ENCODE results near the gene SERPINB3. TPM values are rescaled to one million over a fixed set of nuclear protein-coding genes. Genes with fewer than 3 reads are reported as not detected.
"Not testable (repeated sequence)": the region's sequence is repeated elsewhere in the genome, so short reads cannot be mapped to it uniquely, and the experiment has no call there.

SERPINB3 gene
- total and polyA plus RNA-seq, 9 donors: 0.65 TPM; not detected in 8

DNA sequence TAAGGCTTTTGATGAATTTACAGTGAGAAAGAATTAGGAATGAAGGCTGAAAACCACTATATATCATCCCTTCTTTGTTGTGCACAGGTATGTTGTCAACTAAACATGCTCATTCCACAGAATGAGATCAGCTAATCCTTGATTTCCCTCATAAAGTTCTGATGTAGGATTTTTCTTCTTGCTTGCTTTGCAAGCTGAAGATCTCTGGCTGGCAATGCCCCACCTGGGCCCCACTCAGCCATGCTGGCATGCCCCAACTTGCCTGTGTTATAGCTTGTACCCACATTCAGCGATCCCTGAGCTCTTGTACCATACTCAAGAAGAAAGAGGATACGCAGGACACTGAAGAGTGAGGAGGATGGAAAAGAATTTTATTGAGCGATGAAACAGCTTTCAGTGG is 23.0 kb upstream of the SERPINB3 start:
- Histone ChIP-seq H3K36me3 (ENCODE audit: control insufficient read depth, insufficient read depth, low read length) (no peaks in the 10 kb centered on the region), H3K4me1 (ENCODE audit: control insufficient read depth, insufficient read depth, low read length) (no peaks in the 10 kb centered on the region), H3K9me3 (replicated peaks; ENCODE audit: control insufficient read depth, low read depth, low read length) (peaks cover 7% of the 10 kb centered on the region), H3K4me3 (ENCODE audit: low read length) (no peak overlapping the region), H3K27me3 (ENCODE audit: control insufficient read depth, insufficient read depth, low read length) (no peaks in the 10 kb centered on the region), H3K27ac (ENCODE audit: low read length) (no peak overlapping the region)
- no peak for DNase-seq
- WGBS (ENCODE audit: insufficient coverage): 97% methylated on average over 2 of the region's 3 CpGs

GRCh38 chr18:63683890-63684289 is 22.2 kb upstream of the SERPINB3 start:
- H3K9me3 ChIP-seq (replicated peaks; ENCODE audit: control insufficient read depth, low read depth, low read length): peaks cover 7% of the 10 kb centered on the region

GRCh38 chr18:63683152-63683551 is 21.5 kb upstream of the SERPINB3 start:
- H3K9me3 ChIP-seq (replicated peaks; ENCODE audit: control insufficient read depth, low read depth, low read length): peaks cover 6% of the 10 kb centered on the region
- H3K4me1 ChIP-seq (ENCODE audit: control insufficient read depth, insufficient read depth, low read length): no peaks in the 10 kb centered on the region
- H3K27me3 ChIP-seq (ENCODE audit: control insufficient read depth, insufficient read depth, low read length): no peaks in the 10 kb centered on the region
- no peak overlapping the region for H3K27ac ChIP-seq (ENCODE audit: low read length)
- H3K36me3 ChIP-seq (ENCODE audit: control insufficient read depth, insufficient read depth, low read length): no peaks in the 10 kb centered on the region
- H3K4me3 ChIP-seq (ENCODE audit: low read length): no peak overlapping the region
- DNase-seq: peak; percentile 37
- WGBS (ENCODE audit: insufficient coverage): no CpG with 5 or more reads among the region's 2 CpGs

More at GRCh38 chr18:63683890-63684289, 22.2 kb upstream of the SERPINB3 start:
- H3K27ac ChIP-seq (ENCODE audit: low read length): no peak overlapping the region
- no peak overlapping the region for H3K4me3 ChIP-seq (ENCODE audit: low read length)
- no peaks in the 10 kb centered on the region for H3K27me3 ChIP-seq (ENCODE audit: control insufficient read depth, insufficient read depth, low read length)
- DNase-seq: no peak
- 51% methylated on average over 3 of the region's 5 CpGs for WGBS (ENCODE audit: insufficient coverage)
- H3K36me3 ChIP-seq (ENCODE audit: control insufficient read depth, insufficient read depth, low read length): no peaks in the 10 kb centered on the region
- no peaks in the 10 kb centered on the region for H3K4me1 ChIP-seq (ENCODE audit: control insufficient read depth, insufficient read depth, low read length)

- peaks cover 2% of the 10 kb centered on the region for H3K9me3 ChIP-seq (replicated peaks; ENCODE audit: control insufficient read depth, low read depth, low read length)
- DNase-seq: no peak
- H3K27ac ChIP-seq (ENCODE audit: low read length): no peak overlapping the region
- no peak overlapping the region for H3K4me3 ChIP-seq (ENCODE audit: low read length)
- no peaks in the 10 kb centered on the region for H3K4me1 ChIP-seq (ENCODE audit: control insufficient read depth, insufficient read depth, low read length)
- no CpG with 5 or more reads among the region's 2 CpGs for WGBS (ENCODE audit: insufficient coverage)
- no peaks in the 10 kb centered on the region for H3K36me3 ChIP-seq (ENCODE audit: control insufficient read depth, insufficient read depth, low read length)
- H3K27me3 ChIP-seq (ENCODE audit: control insufficient read depth, insufficient read depth, low read length): no peaks in the 10 kb centered on the region
Observed at GRCh38 chr18:63681449-63682340, 20.0 kb upstream of the SERPINB3 start.

DNA sequence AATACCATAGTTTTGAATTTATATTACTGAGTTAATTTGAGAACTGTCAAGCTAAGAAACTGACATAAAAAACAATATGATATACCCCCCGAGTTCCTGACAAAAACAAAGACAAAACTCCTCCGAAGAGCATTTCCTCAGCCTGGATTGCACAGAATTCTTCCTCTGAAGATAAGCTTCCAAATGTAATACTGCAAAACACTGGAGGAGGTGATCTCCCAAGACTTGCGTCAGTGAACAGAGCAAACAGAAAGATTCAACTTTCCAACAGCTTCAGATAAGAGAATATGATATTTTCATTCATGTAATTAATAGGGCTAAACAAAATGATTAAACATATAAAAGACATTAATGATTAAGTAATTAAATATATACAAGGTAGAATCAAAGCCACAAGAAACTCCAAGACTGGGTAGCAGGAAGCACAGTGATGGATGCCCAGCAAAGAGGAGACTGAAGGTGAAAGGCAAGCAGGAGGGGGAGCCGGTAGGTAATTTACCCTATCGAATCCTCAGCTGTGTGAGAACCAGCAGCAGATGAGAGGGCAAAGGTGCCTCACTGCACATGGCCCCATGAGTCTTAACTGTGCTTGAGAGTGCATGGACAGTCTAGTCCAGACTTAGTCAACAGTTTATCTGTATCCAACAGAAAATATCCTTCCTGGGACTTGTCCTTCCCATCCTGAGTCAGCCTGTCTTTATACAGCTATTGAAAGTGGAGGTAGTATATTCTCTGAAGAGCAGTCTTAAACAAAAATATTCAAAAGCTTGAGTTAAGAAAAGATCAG is 18.3 kb upstream of the SERPINB3 start:
- Histone ChIP-seq H3K27ac (ENCODE audit: low read length) (no peak overlapping the region), H3K4me1 (ENCODE audit: control insufficient read depth, insufficient read depth, low read length) (no peaks in the 10 kb centered on the region), H3K9me3 (replicated peaks; ENCODE audit: control insufficient read depth, low read depth, low read length) (peaks cover 2% of the 10 kb centered on the region), H3K4me3 (ENCODE audit: low read length) (no peak overlapping the region), H3K27me3 (ENCODE audit: control insufficient read depth, insufficient read depth, low read length) (no peaks in the 10 kb centered on the region), H3K36me3 (ENCODE audit: control insufficient read depth, insufficient read depth, low read length) (no peaks in the 10 kb centered on the region)
- DNase-seq: no peak
- WGBS (ENCODE audit: insufficient coverage): 41% methylated on average over 2 of the region's 5 CpGs

DNA sequence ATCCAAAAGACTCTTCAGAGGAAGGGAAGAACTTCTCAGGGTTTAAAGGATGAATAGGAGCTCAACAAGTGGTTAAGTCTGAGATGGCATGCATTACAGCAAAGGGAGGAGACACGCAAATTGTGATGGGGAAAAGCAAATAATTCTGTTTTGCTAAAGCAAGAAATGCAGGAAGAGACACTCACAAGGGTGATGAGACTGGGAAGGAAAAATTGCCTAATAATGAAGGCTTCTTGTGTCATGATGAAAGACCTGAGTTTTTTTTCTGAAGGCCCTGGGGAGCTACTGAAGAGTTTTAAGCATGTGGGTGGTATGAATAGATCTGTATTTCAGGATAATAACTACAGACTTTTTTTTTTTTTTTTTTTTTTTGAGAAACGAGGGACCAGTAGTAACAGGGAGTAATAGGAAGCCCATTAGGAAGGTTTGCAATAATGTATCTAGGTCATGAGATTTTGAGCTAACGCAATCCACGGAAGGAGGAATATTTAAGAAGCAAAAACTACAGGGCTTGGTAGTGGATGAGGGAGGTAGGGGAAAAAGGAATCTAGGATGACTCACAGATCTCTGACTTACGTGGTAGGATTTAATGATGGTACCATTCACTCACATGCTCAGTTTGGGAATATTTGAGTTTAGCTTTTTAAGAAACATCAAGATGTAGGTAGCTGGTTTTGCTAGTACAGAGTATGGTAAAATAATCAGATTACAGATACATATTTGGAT is 16.0 kb upstream of the SERPINB3 start:
- Histone ChIP-seq H3K27me3 (ENCODE audit: control insufficient read depth, insufficient read depth, low read length) (no peaks in the 10 kb centered on the region), H3K27ac (ENCODE audit: low read length) (no peak overlapping the region)
- 72% methylated on average over 4 of the region's 5 CpGs for WGBS (ENCODE audit: insufficient coverage)

GRCh38 chr18:63676526-63677323 is 15.0 kb upstream of the SERPINB3 start:
- H3K27me3 ChIP-seq (ENCODE audit: control insufficient read depth, insufficient read depth, low read length): no peaks in the 10 kb centered on the region
- WGBS (ENCODE audit: insufficient coverage): 17% methylated on average over 3 of the region's 5 CpGs
- no peak overlapping the region for H3K4me3 ChIP-seq (ENCODE audit: low read length)
- H3K27ac ChIP-seq (ENCODE audit: low read length): no peak overlapping the region
- no peaks in the 10 kb centered on the region for H3K9me3 ChIP-seq (replicated peaks; ENCODE audit: control insufficient read depth, low read depth, low read length)
- H3K4me1 ChIP-seq (ENCODE audit: control insufficient read depth, insufficient read depth, low read length): no peaks in the 10 kb centered on the region
- H3K36me3 ChIP-seq (ENCODE audit: control insufficient read depth, insufficient read depth, low read length): no peaks in the 10 kb centered on the region
- no peak for DNase-seq

More for the DNA sequence above, 16.0 kb upstream of the SERPINB3 start:
- no peaks in the 10 kb centered on the region for H3K4me1 ChIP-seq (ENCODE audit: control insufficient read depth, insufficient read depth, low read length)
- H3K36me3 ChIP-seq (ENCODE audit: control insufficient read depth, insufficient read depth, low read length): no peaks in the 10 kb centered on the region
- DNase-seq: no peak
- no peak overlapping the region for H3K4me3 ChIP-seq (ENCODE audit: low read length)
- no peaks in the 10 kb centered on the region for H3K9me3 ChIP-seq (replicated peaks; ENCODE audit: control insufficient read depth, low read depth, low read length)

DNA sequence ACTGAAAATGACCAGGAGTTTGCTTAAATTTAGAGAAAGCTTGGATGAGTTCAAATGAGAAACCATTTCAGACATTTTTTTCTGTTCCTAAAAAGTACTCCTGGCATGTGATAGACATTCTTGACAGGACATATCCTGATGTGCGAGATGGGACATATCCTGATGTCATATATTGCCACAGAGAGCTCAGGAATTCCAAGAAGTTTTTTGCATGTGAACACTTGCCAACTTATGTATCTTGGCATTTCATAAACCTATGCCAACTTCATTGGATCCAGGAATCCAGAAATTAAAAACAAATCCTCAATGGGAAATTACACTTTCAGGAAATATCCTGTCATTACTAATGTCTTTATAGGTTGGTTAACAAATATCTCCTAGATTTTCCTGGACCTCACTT is 2.9 kb upstream of the SERPINB3 start:
- no peak overlapping the region for H3K27ac ChIP-seq (ENCODE audit: low read length)

DNA sequence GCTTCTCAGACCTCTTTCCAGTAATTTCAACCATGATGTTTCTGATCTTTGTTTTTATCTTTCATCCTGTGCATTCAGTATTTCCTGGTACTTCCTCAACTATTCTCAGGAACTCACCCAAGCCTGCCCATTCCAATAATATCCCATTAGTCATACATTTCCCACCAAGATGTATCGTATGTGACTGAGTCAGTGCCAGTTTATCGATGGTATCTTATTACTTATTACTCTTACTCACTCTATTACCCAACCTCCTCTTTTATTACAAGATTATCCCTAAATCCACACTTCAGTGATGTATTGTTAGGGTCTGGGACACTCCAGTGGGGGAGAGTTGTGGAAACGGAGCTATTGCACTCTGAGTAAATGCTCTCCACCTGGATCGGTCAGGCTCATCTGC is 2.8 kb downstream of the SERPINB3 start:
- H3K27me3 ChIP-seq (ENCODE audit: control insufficient read depth, insufficient read depth, low read length); H3K36me3 ChIP-seq (ENCODE audit: control insufficient read depth, insufficient read depth, low read length); H3K4me3 ChIP-seq (ENCODE audit: low read length); H3K9me3 ChIP-seq (replicated peaks; ENCODE audit: control insufficient read depth, low read depth, low read length); H3K4me1 ChIP-seq (ENCODE audit: control insufficient read depth, insufficient read depth, low read length); H3K27ac ChIP-seq (ENCODE audit: low read length); DNase-seq: not testable (repeated sequence)
- 90% methylated on average over 2 of the region's 4 CpGs for WGBS (ENCODE audit: insufficient coverage)

More for the DNA sequence above, 2.9 kb upstream of the SERPINB3 start:
- Histone ChIP-seq H3K9me3 (replicated peaks; ENCODE audit: control insufficient read depth, low read depth, low read length) (peaks cover 2% of the 10 kb centered on the region), H3K27me3 (ENCODE audit: control insufficient read depth, insufficient read depth, low read length) (no peaks in the 10 kb centered on the region), H3K4me1 (ENCODE audit: control insufficient read depth, insufficient read depth, low read length) (no peaks in the 10 kb centered on the region), H3K36me3 (ENCODE audit: control insufficient read depth, insufficient read depth, low read length) (no peaks in the 10 kb centered on the region), H3K4me3 (ENCODE audit: low read length) (no peak overlapping the region)
- WGBS (ENCODE audit: insufficient coverage): 83% methylated on average over 1 of the region's 1 CpG
- no peak for DNase-seq

Data from muscle of leg (tissue), 11 donors.